ENCODE results near the gene SLC15A1.

DNA sequence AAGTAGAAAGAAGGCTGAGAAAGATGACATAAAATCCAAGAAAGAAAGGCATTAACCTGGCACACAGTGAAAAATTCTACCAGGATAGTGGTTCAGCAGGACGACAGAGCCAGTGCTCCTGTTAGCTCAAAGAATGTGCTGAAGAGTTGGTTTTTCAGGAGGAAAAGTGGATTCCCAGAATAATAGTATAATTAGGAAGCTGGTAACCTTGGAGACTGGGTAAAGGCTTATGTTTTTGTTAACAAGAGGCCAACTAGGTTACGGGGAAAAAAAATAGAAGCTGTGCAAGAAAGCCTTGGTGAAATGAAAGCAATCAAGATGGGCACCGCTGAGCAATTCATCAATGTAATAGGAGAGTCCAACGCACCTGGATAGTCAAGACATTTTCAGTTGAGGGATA, 54.7 kb downstream of the SLC15A1 start:
- TF ChIP-seq SUZ12 (IDR thresholded peaks at IDR 0.05; ENCODE audit: extremely low read depth, insufficient read depth, insufficient read length) (no peak), ZNF274 (IDR thresholded peaks at IDR 0.05; ENCODE audit: low read depth, low read length) (no peak), YY1 (IDR thresholded peaks at IDR 0.05; ENCODE audit: insufficient read depth, insufficient read length) (no peak)

Data from NT2/D1 (cell line).